HEK293 (cell line): ENCODE measurements around the gene RHOD.

Experiments used
- BCL11B ChIP-seq: fragments of 450-650 bp; formaldehyde crosslinking; IDR thresholded peaks from 2 replicates; pipeline ENCODE4 v1.5.1; 2016; ENCODE audit warnings: low read depth, missing biosample characterization, missing genetic modification characterization
- INSM2 ChIP-seq: fragments of 450-650 bp; formaldehyde crosslinking; IDR thresholded peaks from 2 replicates; pipeline ENCODE4 v1.5.1; 2016; ENCODE audit warnings: missing biosample characterization, missing genetic modification characterization
- KLF1 ChIP-seq: fragments of 450-650 bp; formaldehyde crosslinking; IDR thresholded peaks from 2 replicates; pipeline ENCODE4 v1.5.1; 2016; ENCODE audit warnings: missing biosample characterization, missing genetic modification characterization
- SETDB1 ChIP-seq: IDR thresholded peaks from one replicate; pipeline ENCODE4 v1.6.1; 2017; ENCODE audit warnings: mild to moderate bottlenecking, low read length, moderate library complexity, mixed read lengths; ENCODE audit not compliant: insufficient read length
- ZBTB44 ChIP-seq: fragments of 450-650 bp; IDR thresholded peaks from 2 replicates; pipeline ENCODE4 v1.5.1; 2018; ENCODE audit warnings: missing biosample characterization, mild to moderate bottlenecking, missing genetic modification characterization
- ZBTB48 ChIP-seq: fragments of 450-650 bp; formaldehyde crosslinking; IDR thresholded peaks from 2 replicates; pipeline ENCODE4 v1.5.1; 2016; ENCODE audit warnings: missing biosample characterization, missing genetic modification characterization
- ZFHX2 ChIP-seq: fragments of 450-650 bp; formaldehyde crosslinking; conservative IDR thresholded peaks from 2 replicates; pipeline ENCODE4 v1.5.1; 2016; ENCODE audit warnings: missing biosample characterization, missing genetic modification characterization
- ZFP41 ChIP-seq: fragments of 450-650 bp; formaldehyde crosslinking; IDR thresholded peaks from 2 replicates; pipeline ENCODE4 v1.5.1; 2016; ENCODE audit warnings: missing biosample characterization, missing genetic modification characterization, borderline replicate concordance
- ZNF133 ChIP-seq: fragments of 450-650 bp; formaldehyde crosslinking; IDR thresholded peaks from 2 replicates; pipeline ENCODE4 v1.5.1; 2016; ENCODE audit warnings: missing biosample characterization, missing genetic modification characterization
- ZNF16 ChIP-seq: fragments of 450-650 bp; formaldehyde crosslinking; IDR thresholded peaks from 2 replicates; pipeline ENCODE4 v1.5.1; 2016; ENCODE audit warnings: low read depth, missing biosample characterization, missing genetic modification characterization
- ZNF19 ChIP-seq: fragments of 450-650 bp; formaldehyde crosslinking; IDR thresholded peaks from 2 replicates; pipeline ENCODE4; 2016; ENCODE audit warnings: missing biosample characterization, missing genetic modification characterization, low read depth
- ZNF280C ChIP-seq: fragments of 450-650 bp; formaldehyde crosslinking; IDR thresholded peaks from 2 replicates; pipeline ENCODE4 v1.5.1; 2016; ENCODE audit warnings: missing biosample characterization, missing genetic modification characterization
- ZNF280D ChIP-seq: fragments of 450-650 bp; formaldehyde crosslinking; IDR thresholded peaks from 2 replicates; pipeline ENCODE4 v1.5.1; 2016; ENCODE audit warnings: missing biosample characterization, missing genetic modification characterization
- ZNF302 ChIP-seq: fragments of 450-650 bp; formaldehyde crosslinking; IDR thresholded peaks from 2 replicates; pipeline ENCODE4 v1.5.1; 2016; ENCODE audit warnings: missing biosample characterization, missing genetic modification characterization, low read depth
- ZNF311 ChIP-seq: fragments of 450-650 bp; formaldehyde crosslinking; IDR thresholded peaks from 2 replicates; pipeline ENCODE4 v1.5.1; 2017; ENCODE audit warnings: missing biosample characterization, missing genetic modification characterization, borderline replicate concordance
- ZNF404 ChIP-seq: fragments of 450-650 bp; formaldehyde crosslinking; IDR thresholded peaks from 2 replicates; pipeline ENCODE4 v1.5.1; 2017; ENCODE audit warnings: missing biosample characterization, missing genetic modification characterization
- ZNF473 ChIP-seq: fragments of 450-650 bp; formaldehyde crosslinking; IDR thresholded peaks from 2 replicates; pipeline ENCODE4 v1.5.1; 2017; ENCODE audit warnings: missing biosample characterization, missing genetic modification characterization
- ZNF518A ChIP-seq: fragments of 450-650 bp; formaldehyde crosslinking; conservative IDR thresholded peaks from 2 replicates; pipeline ENCODE4 v1.5.1; 2016; ENCODE audit warnings: low read depth, missing biosample characterization, missing genetic modification characterization
- ZNF626 ChIP-seq: fragments of 450-650 bp; sonication (Bioruptor Pico); formaldehyde crosslinking; IDR thresholded peaks from 2 replicates; pipeline ENCODE4 v1.5.1; 2018; ENCODE audit warnings: missing biosample characterization, missing genetic modification characterization, inconsistent platforms
- ZNF639 ChIP-seq: fragments of 450-650 bp; formaldehyde crosslinking; IDR thresholded peaks from 2 replicates; pipeline ENCODE4 v1.5.1; 2016; ENCODE audit warnings: missing biosample characterization, missing genetic modification characterization
- ZNF645 ChIP-seq: fragments of 450-650 bp; formaldehyde crosslinking; IDR thresholded peaks from 2 replicates; pipeline ENCODE4; 2016; ENCODE audit warnings: missing biosample characterization, missing genetic modification characterization
- ZNF76 ChIP-seq: fragments of 450-650 bp; formaldehyde crosslinking; IDR thresholded peaks from 2 replicates; pipeline ENCODE4; 2016; ENCODE audit warnings: low read depth, missing biosample characterization, missing genetic modification characterization, borderline replicate concordance
- ZNF843 ChIP-seq: fragments of 450-650 bp; formaldehyde crosslinking; IDR thresholded peaks from 2 replicates; pipeline ENCODE4 v1.5.1; 2016; ENCODE audit warnings: missing biosample characterization, missing genetic modification characterization

The RHOD gene

GRCh38 chr11:67054836-67055523 lies 1.7 kb upstream of the RHOD start (continued):
- TF ChIP-seq INSM2 (tag by site-specific recombination) (peak; percentile 80), ZNF76 (peak; percentile 49; the same call in 1 of the 2 replicates), KLF1 (peak; percentile 95), ZNF311 (tag by site-specific recombination) (no peak), ZNF404 (no peak), ZNF626 (tag by site-specific recombination) (no peak), BCL11B (no peak), SETDB1 (no peak), ZNF280C (tag by site-specific recombination) (no peak), ZNF473 (tag by site-specific recombination) (no peak), ZNF133 (tag by site-specific recombination) (no peak), ZFP41 (tag by site-specific recombination) (no peak), ZNF518A (tag by site-specific recombination) (no peak), ZBTB44 (tag by site-specific recombination) (peak; percentile 67), ZFHX2 (tag by site-specific recombination) (peak; percentile 92), ZNF645 (tag by site-specific recombination) (no peak), ZBTB48 (tag by site-specific recombination) (peak; percentile 96), ZNF19 (tag by site-specific recombination) (no peak), ZNF302 (tag by site-specific recombination) (no peak), ZNF280D (tag by site-specific recombination) (peak; percentile 95), ZNF639 (tag by site-specific recombination) (peak; percentile 80), ZNF16 (tag by site-specific recombination) (no peak), ZNF843 (tag by site-specific recombination) (peak; percentile 87)
